Activated CD4-positive, alpha-beta T cell treated with anti-CD3 and anti-CD28 coated beads, Interleukin-2, amount 50 U/mL, for 16 hours (primary cell): Measurements from ENCODE around the gene SERPINA3.

Experiments used
- DNase-seq: peaks from one replicate; pipeline ENCODE4 v3.0.0-alpha.2; 2020

Gene SERPINA3

DNA sequence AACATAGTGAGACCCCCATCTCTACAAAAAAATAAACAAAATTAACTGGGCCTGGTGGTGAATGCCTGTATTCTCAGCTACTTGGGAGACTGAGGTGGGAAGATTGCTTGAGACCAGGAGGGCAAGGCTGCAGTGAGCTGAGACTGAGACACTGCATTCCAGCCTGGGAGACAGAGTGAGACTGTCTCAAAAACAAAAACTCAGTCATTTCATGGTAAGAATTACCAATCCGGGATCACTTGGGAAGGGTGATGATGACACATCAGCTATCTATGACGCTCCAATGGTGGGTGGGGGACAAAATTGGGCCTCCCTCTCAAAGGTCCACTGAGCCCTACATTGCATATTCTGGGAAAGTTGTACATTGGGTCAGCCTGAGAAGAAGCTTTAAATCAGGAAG, 47.7 kb downstream of the SERPINA3 start:
- DNase-seq: no peak

DNA sequence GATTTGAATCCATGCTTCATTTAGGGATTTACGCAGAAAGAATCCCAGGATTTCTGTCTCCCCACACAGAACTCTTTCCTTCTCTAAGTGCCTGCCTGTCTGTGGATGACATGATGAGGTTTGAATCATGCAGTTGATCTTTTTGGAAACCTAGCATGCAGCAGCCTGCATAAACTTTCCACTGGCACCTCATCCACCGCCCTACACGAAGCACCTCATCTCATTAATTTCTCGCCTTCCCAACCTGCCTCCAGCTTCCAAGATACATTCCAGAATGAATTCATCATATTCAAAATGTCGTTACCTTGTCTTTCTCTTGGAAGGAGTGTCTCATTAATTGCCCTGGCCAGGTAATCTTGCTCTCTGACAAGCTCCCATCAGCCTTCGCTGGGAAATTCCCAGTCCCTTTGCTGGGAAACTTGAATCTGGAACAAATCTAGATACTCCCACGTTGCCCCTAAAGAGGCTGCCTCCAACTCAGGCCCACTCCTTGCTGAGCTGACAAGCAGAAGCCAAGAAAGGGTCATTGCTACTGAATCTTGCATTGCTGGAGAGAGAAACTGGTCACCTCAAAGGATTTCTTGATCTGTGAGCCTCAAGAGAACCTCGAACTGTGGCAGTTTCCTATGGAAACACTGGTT, 48.2 kb downstream of the SERPINA3 start:
- no peak for DNase-seq

DNA sequence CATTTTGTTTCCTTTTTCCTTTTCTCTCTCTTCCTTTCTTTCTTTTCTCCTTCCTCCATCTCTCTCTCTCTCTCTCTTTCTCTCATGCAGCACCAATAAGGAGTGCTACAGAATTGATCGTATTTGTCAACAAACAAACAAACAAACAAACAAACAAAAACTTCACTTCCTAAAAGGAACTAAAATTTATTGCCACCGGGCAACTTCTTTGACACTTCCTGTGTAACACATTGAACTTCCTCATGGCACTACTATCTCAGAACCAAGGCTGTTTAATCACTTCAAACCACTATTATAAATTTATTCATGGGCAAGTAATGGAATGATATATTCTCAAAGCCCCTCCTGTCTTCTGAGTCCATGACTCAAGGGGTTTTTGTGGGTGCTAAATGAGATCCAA, 51.3 kb downstream of the SERPINA3 start:
- no peak for DNase-seq

DNA sequence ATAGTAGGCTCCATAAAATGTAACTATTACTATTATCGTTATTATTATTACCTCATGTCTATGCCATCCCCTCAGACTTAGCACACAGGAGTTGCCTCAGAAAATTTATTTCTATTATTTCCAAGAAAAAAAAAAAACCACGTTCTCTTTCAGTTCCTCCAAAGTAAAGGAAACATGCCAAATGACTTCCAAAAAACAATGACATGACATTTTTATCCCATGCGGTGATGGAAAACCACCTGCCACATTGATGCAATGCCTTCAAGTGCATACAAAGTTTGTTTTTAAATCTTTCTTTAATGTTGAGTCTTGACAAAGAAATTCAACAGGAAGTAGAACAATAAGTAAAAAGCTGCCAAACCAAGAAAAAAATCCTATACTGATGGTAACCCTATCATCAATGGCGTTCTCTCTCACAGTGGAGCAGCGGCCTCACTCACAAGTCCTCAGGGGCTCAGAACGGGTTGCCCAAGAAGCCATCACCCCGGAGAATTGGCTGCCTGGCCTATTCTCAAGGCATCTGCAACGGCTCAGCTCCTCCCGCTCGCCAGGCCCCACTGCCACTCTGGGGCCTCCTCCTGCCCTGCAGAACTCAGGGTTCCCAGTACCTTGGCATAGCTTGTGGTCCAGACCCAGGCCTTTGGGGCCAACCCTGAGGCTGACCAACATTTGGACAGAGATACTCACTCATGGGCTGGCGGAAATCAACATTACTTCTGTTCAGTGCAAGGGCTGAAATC, 51.9 kb downstream of the SERPINA3 start:
- DNase-seq: no peak

DNA sequence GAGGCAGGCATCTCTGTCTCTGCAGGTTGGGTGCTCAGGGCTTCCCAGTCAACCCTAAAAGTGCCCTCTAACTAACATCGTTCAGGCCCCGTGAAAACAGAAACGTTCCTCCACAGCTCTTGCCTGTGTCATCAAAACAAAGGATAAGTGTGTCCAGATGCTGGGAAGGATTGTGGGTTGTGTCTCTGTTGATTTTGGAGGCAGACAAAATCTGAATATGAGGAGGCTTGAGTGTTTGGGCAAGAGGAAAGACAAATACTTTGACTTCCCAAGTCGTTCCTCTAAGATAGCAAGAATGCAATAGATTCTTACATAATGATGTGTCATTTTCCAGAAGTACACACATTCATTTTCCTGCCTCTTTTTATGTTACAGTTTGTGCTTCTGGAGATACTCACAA, 52.9 kb downstream of the SERPINA3 start:
- no peak for DNase-seq

DNA sequence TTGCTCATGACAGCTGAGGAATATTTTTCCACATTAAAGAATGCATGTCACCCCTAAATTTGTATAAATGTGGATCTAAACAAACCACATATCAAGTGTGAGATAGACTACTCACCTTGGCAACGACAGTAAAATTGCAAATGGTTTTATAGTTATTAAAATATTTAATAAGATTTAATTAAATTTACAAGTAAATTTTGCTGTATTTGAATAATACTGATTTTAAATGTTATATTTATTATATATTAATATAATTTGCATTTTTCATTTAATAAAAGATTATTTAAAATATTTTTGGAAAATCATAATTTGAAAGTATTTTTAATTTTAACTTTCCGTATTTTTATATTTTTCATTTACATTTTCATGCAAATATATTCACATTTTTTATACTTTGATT, 53.4 kb downstream of the SERPINA3 start:
- DNase-seq: no peak

DNA sequence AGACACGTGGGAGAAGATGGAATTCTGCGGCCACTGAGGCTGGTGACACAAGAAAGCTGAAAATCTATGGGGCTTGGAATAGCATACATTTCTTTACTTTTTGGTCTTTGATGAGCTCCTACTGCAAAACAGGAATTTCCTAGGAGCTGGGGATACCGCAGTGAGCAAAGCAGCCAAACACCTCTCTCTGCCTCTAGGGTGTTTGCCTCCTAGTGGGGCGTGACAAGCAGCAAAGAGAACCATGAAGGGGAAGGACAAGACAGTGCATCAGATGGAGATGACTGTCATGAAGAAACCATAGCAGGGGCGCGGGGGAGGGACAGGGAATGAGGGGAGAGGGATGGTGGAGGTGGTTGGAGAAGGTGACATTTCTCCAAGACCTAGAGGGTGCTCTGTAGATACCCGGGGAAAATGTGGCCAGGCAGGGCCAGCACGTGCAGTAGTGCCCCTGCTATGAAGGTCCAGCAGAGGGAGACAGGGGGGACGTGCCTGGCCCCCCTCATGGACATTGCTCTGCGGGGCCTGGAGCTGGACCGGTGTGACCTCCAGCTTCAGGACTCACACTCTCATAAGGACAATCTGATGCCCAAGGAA, 58.6 kb downstream of the SERPINA3 start:
- no peak for DNase-seq

DNA sequence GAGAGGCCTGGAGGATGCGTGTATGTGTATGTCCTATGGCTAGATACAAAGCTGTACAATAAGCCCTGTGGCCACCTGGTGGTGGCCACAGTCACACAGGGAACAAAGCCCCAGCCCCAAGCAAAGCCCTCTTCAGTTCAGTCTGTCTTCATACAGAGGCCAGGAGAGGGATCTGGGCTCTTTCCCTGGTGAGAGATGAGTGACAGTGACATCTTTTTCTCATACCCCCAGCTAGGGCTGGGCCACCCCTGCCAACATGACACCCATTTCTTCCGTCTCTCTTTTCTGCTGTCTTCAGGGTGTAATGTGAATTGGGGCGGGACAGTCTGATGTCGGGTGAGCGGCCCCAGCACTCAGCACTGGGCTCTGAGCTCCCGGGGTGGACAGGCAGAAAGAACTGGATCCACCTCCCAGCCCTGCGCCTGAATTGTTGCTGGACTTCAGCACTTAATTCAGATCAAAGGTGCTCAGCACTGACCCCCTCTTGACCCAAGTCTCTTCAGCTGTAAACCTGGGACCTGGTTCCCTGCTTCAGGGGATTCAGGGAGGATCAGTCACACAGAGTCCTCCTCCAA, 59.8 kb downstream of the SERPINA3 start:
- DNase-seq: no peak

DNA sequence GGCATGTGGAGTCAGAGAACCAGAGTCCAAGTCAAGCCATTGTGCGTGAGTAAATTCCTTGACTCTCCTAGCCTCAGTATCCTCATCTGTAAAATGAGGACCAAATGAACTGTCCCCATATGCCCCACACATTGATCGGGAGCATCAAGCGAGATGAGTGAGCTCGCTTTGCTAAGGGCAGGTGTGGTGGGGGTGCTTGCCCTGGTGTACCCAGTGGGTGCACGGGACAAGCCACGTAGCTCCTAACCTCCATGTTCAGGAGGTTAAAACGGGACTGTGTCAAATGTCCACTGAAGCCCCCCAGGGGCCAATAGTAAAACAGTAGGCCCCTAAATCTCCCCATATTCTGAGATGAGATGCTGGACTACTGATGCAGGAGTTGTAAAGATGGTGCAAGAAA, 60.9 kb downstream of the SERPINA3 start:
- DNase-seq: no peak
